Activated CD4-positive, alpha-beta T cell treated with anti-CD3 and anti-CD28 coated beads, Interleukin-2, amount 50 U/mL, for 1 hour (primary cell): ENCODE data around the gene UBAC1.
A peak's percentile ranks its signal among the peaks of the same experiment; 100 is the strongest.

ENCODE experiments used
- DNase-seq: peaks from one replicate; pipeline ENCODE4 v3.0.0-alpha.2; 2020

UBAC1 gene

GRCh38 chr9:135961277-135961715 is at the start of gene UBAC1:
Gene UBAC1, minus strand, starts transcription at chr9:135961373. Its CDS starts 211 bp downstream, at chr9:135961162.
- DNase-seq = peak; percentile 94

- no peak for DNase-seq
Measured at GRCh38 chr9:136010615-136011361, 49.6 kb upstream of the UBAC1 start.

GRCh38 chr9:136010176-136010575 is 49.0 kb upstream of the UBAC1 start:
- DNase-seq = no peak

- no peak for DNase-seq
Measured at GRCh38 chr9:136009516-136009915, 48.3 kb upstream of the UBAC1 start.

GRCh38 chr9:136008693-136008997 is 47.5 kb upstream of the UBAC1 start:
- no peak for DNase-seq

- no peak for DNase-seq
Measured at GRCh38 chr9:136007934-136008692, 46.9 kb upstream of the UBAC1 start.

GRCh38 chr9:136007276-136007933 is 46.2 kb upstream of the UBAC1 start:
- DNase-seq = no peak

GRCh38 chr9:136006169-136006568 is 45.0 kb upstream of the UBAC1 start:
- no peak for DNase-seq

- DNase-seq = no peak
Measured at GRCh38 chr9:136004712-136005111, 43.5 kb upstream of the UBAC1 start.

GRCh38 chr9:136004219-136004618 is 43.0 kb upstream of the UBAC1 start:
- DNase-seq = no peak

GRCh38 chr9:136003411-136004218 is 42.4 kb upstream of the UBAC1 start:
- DNase-seq = no peak

GRCh38 chr9:136002881-136003280 is 41.7 kb upstream of the UBAC1 start:
- no peak for DNase-seq

GRCh38 chr9:136002215-136002614 is 41.0 kb upstream of the UBAC1 start:
- DNase-seq = no peak

GRCh38 chr9:136001231-136001630 is 40.1 kb upstream of the UBAC1 start:
- no peak for DNase-seq

GRCh38 chr9:135998410-135999071 is 37.4 kb upstream of the UBAC1 start:
- DNase-seq = no peak

- DNase-seq = no peak
Measured at GRCh38 chr9:135998016-135998380, 36.8 kb upstream of the UBAC1 start.

GRCh38 chr9:135997090-135998015 is 36.2 kb upstream of the UBAC1 start:
- DNase-seq = no peak

- no peak for DNase-seq
Measured at GRCh38 chr9:135995816-135996215, 34.6 kb upstream of the UBAC1 start.

GRCh38 chr9:135994501-135995192 is 33.5 kb upstream of the UBAC1 start:
- DNase-seq = no peak

- no peak for DNase-seq
Measured at GRCh38 chr9:135993765-135994500, 32.8 kb upstream of the UBAC1 start.
